Kidney (tissue), 14 donors: ENCODE results near the gene SKOR1. TPM values are rescaled to one million over a fixed set of nuclear protein-coding genes. Genes with fewer than 3 reads are reported as not detected.

Experiments
- DNase-seq, 5 donors: peaks; one replicate each; pipeline ENCODE4 v3.0.0-alpha.2; 2013 to 2020
- FAIRE-seq: peaks from 2 replicates; lab custom pipeline; 2012; peaks lifted over from hg19 to GRCh38; lab: Jason Lieb, UNC
- H3K27ac ChIP-seq, 2 donors: one replicate each; pipeline ENCODE4 v1.7.0; 2013; ENCODE audit warnings: low read depth in 2 of 2, low read length in 2 of 2, inconsistent platforms in 1 of 2
- H3K27me3 ChIP-seq: one replicate; pipeline ENCODE4 v1.7.1; 2013; ENCODE audit warnings: low read length, inconsistent platforms; ENCODE audit not compliant: control insufficient read depth, insufficient read depth
- H3K36me3 ChIP-seq, 3 donors: one replicate each; pipeline versions ENCODE4 v1.7.0 to v1.7.1; 2013; ENCODE audit warnings: low read length in 3 of 3, control low read depth in 1 of 3, inconsistent platforms in 1 of 3; ENCODE audit not compliant: insufficient read depth in 3 of 3, control insufficient read depth in 2 of 3
- H3K4me1 ChIP-seq, 3 donors: one replicate each; pipeline versions ENCODE4 v1.7.0 to v1.7.1; 2013; ENCODE audit warnings: low read length in 3 of 3, inconsistent platforms in 1 of 3, low read depth in 1 of 3; ENCODE audit not compliant: control insufficient read depth in 2 of 3, insufficient read depth in 2 of 3
- H3K4me3 ChIP-seq, 3 donors: one replicate each; pipeline versions ENCODE4 v1.7.0 to v1.8.1; 2013; ENCODE audit warnings: low read length in 3 of 3, control low read depth in 1 of 3, inconsistent platforms in 1 of 3
- H3K9ac ChIP-seq, 3 donors: one replicate each; pipeline versions ENCODE4 v1.7.0 to v1.7.1; 2013; ENCODE audit warnings: low read length in 3 of 3, control low read depth in 1 of 3, inconsistent platforms in 1 of 3
- H3K9me3 ChIP-seq, 3 donors: one replicate each; pipeline versions ENCODE4 v1.7.0 to v1.7.1; 2013; ENCODE audit warnings: low read length in 3 of 3, control low read depth in 1 of 3, inconsistent platforms in 1 of 3; ENCODE audit not compliant: control insufficient read depth in 2 of 3, insufficient read depth in 1 of 3
- CTCF ChIP-seq: IDR thresholded peaks from 3 replicates; pipeline ENCODE4 v1.5.1; 2012; ENCODE audit warnings: mild to moderate bottlenecking, moderate library complexity, borderline replicate concordance; ENCODE audit not compliant: insufficient read depth; ENCODE audit errors: extremely low read depth
- intact Hi-C: fragments of 100-400 bp; cut with DNase I; formaldehyde crosslinking; loops from one replicate; pipeline ENCODE4 v1.11.1; 2022
- polyA plus RNA-seq: library from polyadenylated mRNA; stranded (reverse); fragments of 350-450 nt; fragmentation: Illumina TruSeq; extraction: RNeasy Lipid Tissue Mini Kit (QIAGEN cat#74804); gene quantifications from one replicate; pipeline ENCODE4 v1.2.3, GENCODE V29; 2014; ENCODE audit warnings: low read depth, low replicate concordance; ENCODE audit not compliant: insufficient read depth
- total RNA-seq: library from RNA; stranded (reverse); fragmentation: NEBNext Ultra II Directional; extraction: Animal tissue kit (Norgen Biotek cat#: 25700); gene quantifications from one replicate; pipeline ENCODE4 v1.2.1, GENCODE V29; 2021
- donor health status: control.
- donor health status: control.
- donor health status: control.
- donor health status: control.
- donor health status: control.
- donor health status: DM: yes; HTN: yes; CAD: no.
- donor health status: Normal renal cell carcinoma (clear cell type).

SKOR1 gene
- total and polyA plus RNA-seq, 2 donors from 2014 or later, result 0.22 to 0.57 TPM

DNA sequence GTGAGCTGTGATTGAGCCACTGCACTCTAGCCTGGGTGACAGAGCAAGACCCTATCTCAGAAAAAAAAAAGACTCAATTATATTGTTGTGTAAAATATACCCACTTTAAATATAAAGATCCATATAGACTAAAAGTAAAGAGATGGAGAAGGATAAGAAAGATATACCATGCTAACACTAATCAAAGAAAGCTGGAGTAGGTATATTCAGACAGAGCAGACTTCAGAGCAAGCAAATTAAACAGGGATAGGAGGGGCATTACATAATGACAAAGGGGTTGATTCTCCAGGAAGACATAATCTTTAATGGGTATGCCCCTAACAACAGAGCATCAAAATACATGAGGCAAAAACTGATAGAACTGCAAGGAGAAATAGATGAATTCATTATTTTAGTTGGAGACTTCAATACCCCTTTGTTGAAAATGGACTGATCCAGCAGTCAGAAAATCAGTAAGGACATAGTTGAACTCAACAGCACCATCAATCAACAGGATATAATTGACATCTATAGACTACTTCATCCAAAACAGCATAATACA is 45.6 kb downstream of the SKOR1 start:
- Histone ChIP-seq H3K9ac (no peak overlapping the region), H3K36me3 (no peaks in the 10 kb centered on the region), H3K27ac (no peak overlapping the region), H3K9me3 (peaks cover 0 to 5% (median 0%) of the 10 kb centered on the region in 3 donors), H3K27me3 (no peaks in the 10 kb centered on the region), H3K4me1 (no peaks in the 10 kb centered on the region), H3K4me3 (no peak overlapping the region)
- intact Hi-C loops, result no loop called here
- no peak for FAIRE-seq
- DNase-seq, result no peak
- TF ChIP-seq CTCF, result no peak

- H3K9me3 ChIP-seq, result peaks cover 0 to 5% (median 0%) of the 10 kb centered on the region in 3 donors
- intact Hi-C loops, result no loop called here
- DNase-seq (no peak), FAIRE-seq (no peak)
- no peaks in the 10 kb centered on the region for H3K4me1 ChIP-seq
- H3K27me3 ChIP-seq, result no peaks in the 10 kb centered on the region
- H3K9ac ChIP-seq, result no peak overlapping the region
- no peak overlapping the region for H3K4me3 ChIP-seq
- no peak for TF ChIP-seq CTCF
- no peak overlapping the region for H3K27ac ChIP-seq
- no peaks in the 10 kb centered on the region for H3K36me3 ChIP-seq
Observed at GRCh38 chr15:67873777-67874176, 48.5 kb downstream of the SKOR1 start.

DNA sequence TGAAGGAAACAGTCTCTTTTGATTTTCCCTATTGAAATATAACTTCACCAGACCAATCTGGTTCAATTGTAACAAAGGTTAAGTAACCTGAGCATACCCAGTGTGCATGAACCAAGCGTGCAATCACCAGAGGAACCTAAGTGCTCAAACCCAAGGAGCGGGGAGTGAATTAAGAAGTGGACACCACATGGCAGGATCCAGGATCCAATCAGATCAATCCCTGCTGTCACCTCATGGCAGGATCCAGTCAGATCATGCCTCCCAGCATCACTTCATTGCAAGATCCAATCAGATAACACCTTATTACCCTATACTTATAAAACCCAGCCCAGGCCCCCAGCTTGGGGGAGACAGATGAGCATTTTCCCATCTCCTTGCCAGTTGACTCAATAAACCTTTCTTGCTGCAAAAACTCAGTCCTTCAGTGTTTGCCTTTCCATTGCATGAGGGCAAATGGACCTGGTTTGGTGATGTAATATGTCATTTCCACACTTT is 53.5 kb downstream of the SKOR1 start:
- no peaks in the 10 kb centered on the region for H3K36me3 ChIP-seq
- no peak overlapping the region for H3K9ac ChIP-seq
- H3K27me3 ChIP-seq, result no peaks in the 10 kb centered on the region
- H3K4me3 ChIP-seq, result no peak overlapping the region
- TF ChIP-seq CTCF, result no peak
- FAIRE-seq (no peak), DNase-seq (no peak)
- peaks cover 0 to under 1% (median 0%) of the 10 kb centered on the region in 3 donors for H3K9me3 ChIP-seq
- H3K27ac ChIP-seq, result no peak overlapping the region
- intact Hi-C loops, result no loop called here
- no peaks in the 10 kb centered on the region for H3K4me1 ChIP-seq
